ENCODE data around the gene LRRC75A.
A peak's percentile ranks its signal among the peaks of the same experiment; 100 is the strongest.
"Not testable (repeated sequence)": the region's sequence is repeated elsewhere in the genome, so short reads cannot be mapped to it uniquely, and the experiment has no call there.

Gene LRRC75A

DNA sequence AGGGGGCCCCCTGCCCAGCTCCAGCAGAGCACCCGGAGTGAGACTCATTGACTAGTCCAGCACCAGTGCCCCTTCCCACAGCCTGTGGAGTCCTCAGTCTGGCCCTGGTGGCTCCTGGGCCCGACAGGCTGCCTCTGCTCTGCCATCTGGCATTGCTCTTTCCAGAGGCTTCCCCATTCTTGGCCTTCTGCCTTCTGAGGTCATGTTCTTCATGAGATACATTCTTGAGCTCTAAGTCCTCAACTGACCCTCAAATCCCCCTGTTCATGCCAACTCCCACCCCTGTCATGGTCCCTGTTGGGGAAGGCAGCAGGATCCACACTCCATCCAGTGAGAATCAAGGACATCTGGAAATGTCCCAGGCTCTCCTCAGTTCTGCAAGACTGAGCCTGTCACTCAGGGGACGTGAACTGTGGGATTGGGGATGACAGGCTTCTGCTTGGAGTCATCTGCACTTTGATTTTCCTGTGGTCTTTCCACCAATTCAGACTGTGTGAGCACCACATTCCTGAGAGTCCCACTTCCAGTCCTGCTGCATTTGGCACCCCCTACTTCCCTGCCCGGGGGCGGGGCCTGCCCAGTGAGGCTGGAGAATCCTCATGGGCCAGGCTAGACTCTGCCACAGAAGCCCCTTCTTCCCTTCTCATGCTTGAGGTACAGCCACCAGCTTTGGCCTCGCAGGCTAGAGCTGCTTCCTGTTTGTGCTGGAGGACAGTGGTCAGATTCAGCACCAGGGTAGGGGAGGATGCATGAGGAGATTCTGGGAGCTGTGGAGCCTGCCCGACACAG lies 73.9 kb downstream of the LRRC75A start:
- H3K4me1 Mint-ChIP-seq (ENCODE audit: low read depth): peaks cover 35% of the 10 kb centered on the region
- peaks cover 49% of the 10 kb centered on the region for H3K36me3 Mint-ChIP-seq (ENCODE audit: low read depth)
- H3K27me3 Mint-ChIP-seq (ENCODE audit: low read depth): no peaks in the 10 kb centered on the region
- peak overlapping the region; percentile 77 for H3K27ac Mint-ChIP-seq
- DNase-seq (ENCODE audit: low spot score): no peak
- H3K9me3 Mint-ChIP-seq: no peaks in the 10 kb centered on the region
- peak overlapping the region; percentile 75 for H3K4me3 Mint-ChIP-seq

DNA sequence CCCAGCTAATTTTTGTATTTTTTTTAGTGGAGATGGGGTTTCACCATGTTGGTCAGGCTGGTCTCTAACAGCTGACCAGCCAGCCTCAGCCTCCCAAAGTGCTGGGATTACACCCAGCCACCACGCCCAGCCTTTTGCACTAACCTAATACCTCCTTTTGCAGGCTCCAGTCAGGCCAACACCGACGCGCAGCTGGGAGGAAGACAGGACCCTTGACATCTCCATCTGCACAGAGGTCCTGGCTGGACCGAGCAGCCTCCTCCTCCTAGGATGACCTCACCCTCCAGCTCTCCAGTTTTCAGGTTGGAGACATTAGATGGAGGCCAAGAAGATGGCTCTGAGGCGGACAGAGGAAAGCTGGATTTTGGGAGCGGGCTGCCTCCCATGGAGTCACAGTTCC lies 74.6 kb downstream of the LRRC75A start:
- Mint-ChIP-seq H3K9me3 (no peaks in the 10 kb centered on the region), H3K36me3 (ENCODE audit: low read depth) (peaks cover 43% of the 10 kb centered on the region), H3K4me1 (ENCODE audit: low read depth) (peaks cover 35% of the 10 kb centered on the region), H3K4me3 (peak overlapping the region; percentile 99), H3K27ac (peak overlapping the region; percentile 98), H3K27me3 (ENCODE audit: low read depth) (no peaks in the 10 kb centered on the region)
- no peak for DNase-seq (ENCODE audit: low spot score)

DNA sequence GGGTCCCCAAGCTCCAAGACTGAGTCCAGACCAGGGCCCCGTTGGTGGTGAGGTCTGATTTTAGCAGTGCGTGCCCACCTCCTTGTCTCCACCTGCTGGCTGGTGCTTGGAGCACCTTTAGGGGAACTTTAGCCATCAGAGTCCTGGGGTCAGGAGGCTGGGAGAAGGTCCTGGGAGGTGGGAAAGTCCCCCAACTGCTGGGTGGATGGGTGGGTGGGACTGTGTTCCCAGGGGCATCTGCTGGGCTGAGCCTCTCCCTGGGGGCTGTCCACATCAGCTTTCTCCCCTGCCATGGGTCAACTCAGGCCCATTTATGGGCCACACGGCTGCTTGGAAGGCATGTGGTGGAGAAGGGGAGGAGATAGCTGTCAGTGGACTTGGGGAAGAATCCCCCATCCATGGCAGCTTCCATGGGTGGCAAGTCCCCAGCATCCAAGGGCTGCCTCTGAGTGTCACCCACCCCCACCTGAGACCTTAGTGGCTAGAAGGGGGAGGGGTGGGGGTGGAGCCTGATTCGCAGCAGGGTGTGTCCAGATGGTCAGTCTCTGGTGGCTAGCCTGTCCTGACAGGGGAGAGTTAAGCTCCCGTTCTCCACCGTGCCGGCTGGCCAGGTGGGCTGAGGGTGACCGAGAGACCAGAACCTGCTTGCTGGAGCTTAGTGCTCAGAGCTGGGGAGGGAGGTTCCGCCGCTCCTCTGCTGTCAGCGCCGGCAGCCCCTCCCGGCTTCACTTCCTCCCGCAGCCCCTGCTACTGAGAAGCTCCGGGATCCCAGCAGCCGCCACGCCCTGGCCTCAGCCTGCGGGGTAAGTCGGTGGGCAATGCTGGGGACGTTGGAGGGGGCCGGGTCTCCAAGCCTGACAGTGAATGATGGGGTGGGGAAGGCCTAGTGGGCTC lies 76.7 kb downstream of the LRRC75A start, which contains the start of gene TRPV2:
Gene TRPV2, plus strand, starts transcription at position 541 of the 894 bp plus-strand sequence. CDS start 2,098 bp downstream, outside the sequence.
- Mint-ChIP-seq H3K4me1 (ENCODE audit: low read depth) (peaks cover 35% of the 10 kb centered on the region), H3K9me3 (no peaks in the 10 kb centered on the region), H3K27me3 (ENCODE audit: low read depth) (no peaks in the 10 kb centered on the region), H3K27ac (peak within 1 kb of the TSS; percentile 98), H3K4me3 (peak within 1 kb of the TSS; percentile 99), H3K36me3 (ENCODE audit: low read depth) (peaks cover 32% of the 10 kb centered on the region)
- peak; percentile 25 for DNase-seq (ENCODE audit: low spot score)

DNA sequence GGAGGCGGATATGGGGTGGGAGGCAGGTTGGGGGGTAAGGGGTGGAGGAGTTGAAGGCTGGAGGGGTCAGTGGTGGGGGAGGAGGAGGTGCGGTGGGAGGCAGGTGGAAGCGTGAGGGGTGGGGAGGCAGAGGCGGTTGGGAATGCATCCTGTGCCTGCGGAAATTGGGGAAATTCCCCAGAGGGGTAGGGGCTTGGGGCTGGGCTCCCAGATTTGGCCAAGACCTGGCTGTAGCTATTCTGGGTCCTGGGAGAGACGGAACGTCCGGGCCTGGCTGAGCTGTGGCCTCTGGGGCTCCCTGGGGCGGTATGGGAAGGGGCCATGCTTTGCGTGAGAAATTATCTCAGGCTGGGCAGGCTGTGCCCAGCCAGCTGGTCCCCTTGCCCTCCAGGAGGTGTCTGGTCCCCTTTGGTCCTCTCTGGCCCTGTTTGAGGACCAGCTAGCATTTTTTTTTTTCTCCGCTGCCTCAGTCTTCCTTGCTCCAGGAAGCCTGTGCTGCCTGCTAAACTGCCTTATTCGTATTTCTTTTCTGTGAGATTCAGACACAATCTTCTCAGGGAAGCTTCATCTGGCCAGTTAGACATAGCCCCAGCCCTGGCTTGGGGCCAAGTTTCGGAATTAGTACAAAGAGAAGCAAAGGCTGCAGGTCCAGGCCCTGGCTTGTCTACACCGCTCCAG lies 83.9 kb downstream of the LRRC75A start:
- Mint-ChIP-seq H3K4me1 (ENCODE audit: low read depth) (peaks cover 3% of the 10 kb centered on the region), H3K36me3 (ENCODE audit: low read depth) (peaks cover 1% of the 10 kb centered on the region), H3K9me3 (no peaks in the 10 kb centered on the region), H3K27ac (no peak overlapping the region), H3K27me3 (ENCODE audit: low read depth) (peaks cover 20% of the 10 kb centered on the region), H3K4me3 (no peak overlapping the region)
- DNase-seq (ENCODE audit: low spot score): no peak

DNA sequence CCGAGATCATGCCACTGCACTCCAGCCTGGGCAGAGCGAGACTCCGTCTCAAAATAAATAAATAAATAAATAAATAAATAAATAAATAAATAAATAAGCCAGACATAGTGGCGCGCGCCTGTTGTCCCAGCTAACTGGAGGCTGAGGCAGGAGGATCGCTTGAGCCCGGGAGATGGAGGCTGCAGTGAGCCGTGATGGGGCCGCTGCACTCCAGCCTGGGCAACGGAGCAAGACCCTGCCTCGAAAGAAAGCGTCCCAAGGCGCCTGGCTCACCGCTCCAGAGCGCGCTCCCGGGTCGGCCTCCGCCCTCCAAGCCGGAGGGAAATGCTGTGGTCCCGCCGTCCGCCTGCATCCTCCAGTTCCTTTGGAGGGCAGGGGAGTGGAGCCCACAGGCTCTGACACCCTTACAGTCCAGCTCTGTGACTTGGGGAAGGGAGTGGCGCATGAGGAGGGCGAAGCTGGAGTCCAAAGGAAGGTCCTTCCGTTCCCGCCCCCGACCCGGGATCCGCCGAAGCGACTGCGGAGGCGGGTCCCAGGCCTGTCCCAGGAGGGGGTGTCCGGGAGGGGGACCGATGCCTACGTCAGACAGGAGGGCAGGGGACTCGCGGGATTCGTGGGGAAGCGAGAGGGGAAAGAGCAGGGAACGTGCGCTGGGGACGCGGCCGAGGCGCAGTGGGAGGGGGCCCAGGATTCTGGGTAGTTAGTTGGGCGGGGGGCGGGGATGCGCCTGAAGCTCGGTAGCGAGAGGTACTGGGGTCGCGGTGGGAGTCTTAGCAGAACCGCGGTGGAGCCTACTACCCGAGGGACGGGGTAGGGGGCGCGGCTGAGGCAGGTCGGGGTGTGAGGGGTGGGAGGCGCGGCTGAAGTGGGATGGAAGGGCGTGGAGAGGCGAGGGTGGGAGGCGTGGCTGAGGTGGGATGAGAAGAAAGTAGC lies 85.0 kb downstream of the LRRC75A start:
- Mint-ChIP-seq H3K27ac (no peak overlapping the region), H3K27me3 (ENCODE audit: low read depth) (peaks cover 20% of the 10 kb centered on the region), H3K36me3 (ENCODE audit: low read depth) (no peaks in the 10 kb centered on the region), H3K4me3 (peak overlapping the region; percentile 29), H3K9me3 (no peaks in the 10 kb centered on the region), H3K4me1 (ENCODE audit: low read depth) (peaks cover 3% of the 10 kb centered on the region)
- DNase-seq (ENCODE audit: low spot score): no peak

DNA sequence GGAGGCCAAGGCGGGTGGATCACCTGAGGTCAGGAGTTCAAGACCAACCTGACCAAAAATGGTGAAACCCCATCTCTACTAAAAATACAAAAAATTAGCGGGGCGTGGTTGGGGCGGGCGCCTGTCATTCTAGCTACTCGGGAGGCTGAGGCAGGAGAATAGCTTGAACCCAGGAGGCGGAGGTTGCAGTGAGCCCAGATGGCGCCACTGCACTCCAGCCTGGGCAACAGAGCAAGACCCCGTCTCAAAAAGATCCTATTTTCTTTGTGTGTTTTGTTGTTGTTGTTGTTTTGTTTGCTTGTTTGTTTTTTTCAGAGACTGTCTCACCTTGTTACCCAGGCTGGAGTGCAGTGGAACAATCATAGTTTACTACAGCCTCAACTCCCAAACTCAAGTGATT lies 88.1 kb downstream of the LRRC75A start:
- H3K9me3 Mint-ChIP-seq; H3K4me1 Mint-ChIP-seq (ENCODE audit: low read depth); H3K4me3 Mint-ChIP-seq; DNase-seq (ENCODE audit: low spot score); H3K36me3 Mint-ChIP-seq (ENCODE audit: low read depth); H3K27ac Mint-ChIP-seq: not testable (repeated sequence)
- H3K27me3 Mint-ChIP-seq (ENCODE audit: low read depth): peaks cover 20% of the 10 kb centered on the region

DNA sequence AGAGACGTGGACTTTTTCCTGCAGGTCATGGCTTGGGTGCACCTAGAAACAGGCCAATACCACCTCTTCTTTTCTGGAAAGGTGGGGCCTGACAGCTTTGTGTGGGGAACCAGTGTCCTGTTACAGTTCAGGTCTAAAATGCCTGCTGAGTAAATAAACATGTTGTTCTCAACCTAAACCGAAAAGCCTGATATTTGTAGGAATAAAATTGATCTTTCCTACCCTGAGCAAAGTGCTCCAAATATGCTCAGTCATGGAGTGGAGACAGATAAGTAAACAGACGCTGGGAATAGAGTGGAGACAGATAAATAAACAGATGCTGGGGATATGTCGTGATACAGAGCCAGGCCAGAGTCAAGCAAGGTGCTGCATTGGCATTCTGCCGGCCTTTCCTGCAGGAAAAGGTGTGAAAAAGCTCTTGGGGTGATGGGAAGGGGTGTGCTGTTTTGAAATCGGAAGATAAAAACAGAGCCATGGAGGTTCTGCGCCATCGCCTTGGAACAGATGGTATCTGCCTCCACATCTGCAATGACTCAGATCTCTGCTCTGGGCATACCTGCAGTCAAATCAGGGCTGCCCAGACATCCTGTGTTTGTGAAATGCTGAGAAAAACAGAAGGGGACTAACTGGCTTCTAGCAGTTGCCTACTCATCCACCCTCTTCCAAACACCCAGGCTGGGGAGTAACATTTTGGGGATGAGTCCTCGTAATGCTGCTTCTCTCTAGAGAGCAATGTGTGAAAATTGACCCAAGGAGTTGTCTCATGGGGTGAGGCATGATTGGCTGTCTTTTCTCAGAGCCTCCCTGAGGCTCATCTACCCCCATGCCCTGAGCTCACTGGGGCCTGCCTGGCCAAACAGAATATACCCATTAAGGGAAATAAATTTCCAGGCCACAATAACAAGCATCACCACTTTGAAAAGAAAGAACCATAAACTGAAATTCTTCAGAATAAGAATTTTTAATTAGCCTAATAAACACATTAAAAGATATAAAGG lies 93.4 kb downstream of the LRRC75A start:
- no peaks in the 10 kb centered on the region for H3K9me3 Mint-ChIP-seq
- no peaks in the 10 kb centered on the region for H3K36me3 Mint-ChIP-seq (ENCODE audit: low read depth)
- no peaks in the 10 kb centered on the region for H3K27me3 Mint-ChIP-seq (ENCODE audit: low read depth)
- DNase-seq (ENCODE audit: low spot score): peak; percentile 47
- peak overlapping the region; percentile 17 for H3K27ac Mint-ChIP-seq
- no peak overlapping the region for H3K4me3 Mint-ChIP-seq
- H3K4me1 Mint-ChIP-seq (ENCODE audit: low read depth): peaks cover 10% of the 10 kb centered on the region

DNA sequence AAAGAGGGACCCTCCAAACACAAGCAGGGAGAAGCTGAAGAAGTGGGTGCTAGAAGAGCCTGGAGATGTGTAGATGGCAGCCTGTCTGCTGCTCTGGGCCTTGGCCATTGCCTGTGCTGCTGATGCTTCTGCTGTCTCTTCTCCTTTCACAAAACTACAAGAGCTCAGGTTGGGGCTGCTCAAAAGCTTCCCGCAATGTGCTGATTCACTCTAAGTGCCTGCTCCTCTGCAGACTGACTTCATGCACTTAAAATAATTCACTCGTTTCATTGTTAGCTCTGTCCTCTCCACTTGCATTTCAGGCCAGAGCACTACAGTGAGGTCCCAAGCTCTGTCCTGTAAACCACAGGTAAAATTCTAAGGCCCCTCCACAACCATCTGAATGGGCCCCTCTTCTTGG lies 95.3 kb downstream of the LRRC75A start:
- not testable (repeated sequence) for DNase-seq (ENCODE audit: low spot score); H3K36me3 Mint-ChIP-seq (ENCODE audit: low read depth); H3K27me3 Mint-ChIP-seq (ENCODE audit: low read depth); H3K27ac Mint-ChIP-seq; H3K9me3 Mint-ChIP-seq; H3K4me3 Mint-ChIP-seq
- peaks cover 10% of the 10 kb centered on the region for H3K4me1 Mint-ChIP-seq (ENCODE audit: low read depth)

DNA sequence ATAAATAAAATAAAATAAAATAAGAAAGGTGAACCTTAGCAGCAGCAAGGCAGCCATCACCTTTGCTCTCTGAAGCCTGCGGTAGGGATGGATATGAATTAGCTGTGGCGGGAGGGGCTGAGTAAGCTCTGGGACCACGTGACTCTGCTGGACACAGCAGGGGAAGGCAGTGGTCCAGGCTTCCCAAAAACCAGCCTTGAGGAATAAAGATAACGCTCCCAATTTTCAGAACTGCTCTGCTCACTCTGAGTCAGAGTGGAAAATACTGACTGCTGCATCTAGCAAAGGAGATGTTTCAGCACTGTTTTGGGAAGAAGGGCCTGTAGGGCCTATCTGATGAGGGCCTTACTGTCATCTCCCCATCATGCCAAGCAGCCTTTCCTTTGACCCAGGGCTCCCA lies 96.1 kb downstream of the LRRC75A start:
- H3K4me3 Mint-ChIP-seq; H3K27ac Mint-ChIP-seq; DNase-seq (ENCODE audit: low spot score); H3K27me3 Mint-ChIP-seq (ENCODE audit: low read depth); H3K9me3 Mint-ChIP-seq; H3K36me3 Mint-ChIP-seq (ENCODE audit: low read depth): not testable (repeated sequence)
- peaks cover 10% of the 10 kb centered on the region for H3K4me1 Mint-ChIP-seq (ENCODE audit: low read depth)

DNA sequence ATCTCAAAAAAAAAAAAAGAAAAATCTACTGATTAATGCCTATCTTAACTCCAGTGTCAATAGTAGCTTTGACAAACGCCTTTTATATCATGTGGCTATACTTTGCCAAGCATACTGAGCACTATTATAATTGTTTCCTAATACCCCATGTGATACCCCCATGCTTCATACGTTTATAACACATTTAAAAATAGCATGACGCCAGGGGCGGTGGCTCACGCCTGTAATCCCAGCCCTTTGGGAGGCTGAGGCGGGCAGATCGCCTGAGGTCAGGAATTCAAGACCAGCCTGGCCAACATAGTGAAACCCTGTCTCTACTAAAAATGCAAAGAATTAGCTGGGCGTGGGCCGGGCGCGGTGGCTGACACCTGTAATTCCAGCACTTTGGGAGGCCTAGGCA lies 99.5 kb downstream of the LRRC75A start:
- H3K27me3 Mint-ChIP-seq (ENCODE audit: low read depth): peaks cover 11% of the 10 kb centered on the region
- H3K27ac Mint-ChIP-seq; H3K9me3 Mint-ChIP-seq; H3K4me3 Mint-ChIP-seq; H3K36me3 Mint-ChIP-seq (ENCODE audit: low read depth); H3K4me1 Mint-ChIP-seq (ENCODE audit: low read depth); DNase-seq (ENCODE audit: low spot score): not testable (repeated sequence)

Data from T-helper 2 cell treated with Interferon-gamma antibody and Interleukin-4, amounts not matched to agents 5 μg/mL and 100 μg/mL, for 36 hours (primary cell).